GM12891 (cell line): ENCODE data around the gene ATAD2B. TPM values are rescaled to one million over a fixed set of nuclear protein-coding genes. Genes with fewer than 3 reads are reported as not detected.
A peak's percentile ranks its signal among the peaks of the same experiment; 100 is the strongest.
"Not testable (repeated sequence)": the region's sequence is repeated elsewhere in the genome, so short reads cannot be mapped to it uniquely, and the experiment has no call there.

Source experiments
- DNase-seq: peaks from one replicate; pipeline ENCODE4 v3.0.0; 2011; ENCODE audit warnings: low spot score; ENCODE audit not compliant: insufficient read length
- FAIRE-seq: peaks from 2 replicates; lab custom pipeline; 2011; peaks lifted over from hg19 to GRCh38; lab: Jason Lieb, UNC
- PAX5 ChIP-seq: IDR thresholded peaks from 2 replicates; pipeline ENCODE4 v1.6.1; 2011; ENCODE audit warnings: low read length, moderate library complexity, mild to moderate bottlenecking; ENCODE audit not compliant: insufficient read depth, severe bottlenecking
- POLR2A ChIP-seq: IDR thresholded peaks from 2 replicates; pipeline ENCODE4 v1.6.1; 2011; ENCODE audit warnings: low read depth, low read length, control low read depth
- POLR2AphosphoS5 ChIP-seq: IDR thresholded peaks from 2 replicates; pipeline ENCODE4 v1.6.1; 2011; ENCODE audit warnings: low read depth, low read length, control low read depth
- POU2F2 ChIP-seq: IDR thresholded peaks from 2 replicates; pipeline ENCODE4 v1.6.1; 2011; ENCODE audit warnings: low read depth, mild to moderate bottlenecking, control low read depth, low read length, moderate library complexity
- SPI1 ChIP-seq: IDR thresholded peaks from 2 replicates; pipeline ENCODE4 v1.6.1; 2011; ENCODE audit warnings: low read depth, low read length, control low read depth
- TAF1 ChIP-seq: IDR thresholded peaks from 2 replicates; pipeline ENCODE4 v1.6.1; 2011; ENCODE audit warnings: low read depth, low read length, control low read depth
- polyA plus RNA-seq: library from polyadenylated mRNA; unstranded; fragments of >200 nt; gene quantifications from one replicate; pipeline ENCODE4 v1.2.1, GENCODE V29; 2012; ENCODE audit warnings: low read depth, missing spikeins, inconsistent platforms; ENCODE audit not compliant: missing spikeins

The ATAD2B gene
- 4.9 TPM for polyA plus RNA-seq

DNA sequence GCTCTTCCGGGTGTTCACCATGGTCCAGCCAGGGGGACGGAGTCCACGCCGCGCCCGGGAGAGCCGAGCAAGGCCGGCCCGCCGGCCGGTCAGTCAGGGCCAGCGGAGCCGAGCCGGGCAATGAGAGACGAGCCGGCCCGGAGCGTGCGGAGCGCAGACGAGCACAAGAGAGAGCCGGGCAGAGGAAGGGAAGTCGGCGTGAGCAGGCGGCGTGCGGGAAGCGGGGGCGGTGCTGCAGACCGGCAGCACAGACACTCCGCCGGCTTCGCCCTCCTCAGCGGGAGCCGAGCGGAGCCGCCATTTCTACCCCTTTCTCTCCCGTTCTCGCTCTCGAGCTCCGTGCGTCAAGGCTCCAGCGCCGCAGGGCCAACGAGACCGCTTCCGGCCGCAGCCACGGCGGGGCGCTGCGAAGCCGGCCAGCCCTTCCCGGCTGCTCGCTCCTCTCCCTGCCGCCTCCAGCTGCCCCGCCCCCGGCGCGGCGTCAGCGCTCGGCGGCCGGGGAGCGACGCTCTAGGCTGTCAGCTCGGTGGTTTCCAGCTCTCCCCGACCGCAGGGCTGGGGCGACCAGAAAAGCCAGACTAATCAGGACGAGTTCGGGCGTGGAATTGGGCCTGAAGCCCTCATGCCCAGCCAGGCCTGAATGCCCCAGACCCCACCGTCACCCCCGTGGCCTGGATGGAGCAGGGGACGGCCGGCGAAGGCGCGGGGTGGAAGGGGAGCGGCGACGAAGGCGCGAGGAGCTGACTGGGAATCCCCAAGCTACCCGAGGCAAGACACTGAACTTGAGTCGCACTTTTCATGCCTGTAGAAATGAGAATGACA is at the start of gene ATAD2B:
Gene ATAD2B (minus strand): TSS at position 374 of the 822 bp plus-strand sequence. CDS start 353 bp downstream, at position 21.
- peak; percentile 92 for TF ChIP-seq POLR2AphosphoS5
- TF ChIP-seq PAX5: peak; percentile 84
- TF ChIP-seq POU2F2: no peak; the same call in 1 of the 2 replicates
- TF ChIP-seq TAF1: peak; percentile 88
- TF ChIP-seq POLR2A: peak; percentile 94
- TF ChIP-seq SPI1: no peak
- peak; percentile 84 for DNase-seq
- FAIRE-seq: peak; percentile 95

DNA sequence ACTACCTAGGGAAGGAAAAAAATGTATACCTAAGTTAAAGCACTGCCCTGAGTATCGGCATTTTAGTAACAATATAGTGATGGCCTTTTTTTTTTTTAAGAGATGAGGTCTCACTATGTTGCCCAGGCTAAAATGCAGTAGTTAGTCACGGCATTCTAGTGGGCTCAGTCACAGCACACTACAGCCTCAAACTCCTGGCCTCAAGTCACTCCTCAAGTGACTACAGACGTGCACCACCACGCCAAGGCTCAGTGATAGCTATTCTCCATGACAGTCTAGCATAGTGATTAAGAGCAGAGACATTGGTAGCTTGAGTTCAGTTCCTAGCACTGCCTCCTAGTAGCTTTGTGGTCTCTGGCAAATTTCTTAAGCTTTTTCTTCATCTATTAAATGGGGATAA is 40.9 kb upstream of the ATAD2B start:
- FAIRE-seq (no peak), DNase-seq (no peak)
- TF ChIP-seq PAX5: no peak
- TF ChIP-seq TAF1: no peak
- no peak for TF ChIP-seq POU2F2
- no peak for TF ChIP-seq SPI1
- no peak for TF ChIP-seq POLR2A
- TF ChIP-seq POLR2AphosphoS5: no peak

DNA sequence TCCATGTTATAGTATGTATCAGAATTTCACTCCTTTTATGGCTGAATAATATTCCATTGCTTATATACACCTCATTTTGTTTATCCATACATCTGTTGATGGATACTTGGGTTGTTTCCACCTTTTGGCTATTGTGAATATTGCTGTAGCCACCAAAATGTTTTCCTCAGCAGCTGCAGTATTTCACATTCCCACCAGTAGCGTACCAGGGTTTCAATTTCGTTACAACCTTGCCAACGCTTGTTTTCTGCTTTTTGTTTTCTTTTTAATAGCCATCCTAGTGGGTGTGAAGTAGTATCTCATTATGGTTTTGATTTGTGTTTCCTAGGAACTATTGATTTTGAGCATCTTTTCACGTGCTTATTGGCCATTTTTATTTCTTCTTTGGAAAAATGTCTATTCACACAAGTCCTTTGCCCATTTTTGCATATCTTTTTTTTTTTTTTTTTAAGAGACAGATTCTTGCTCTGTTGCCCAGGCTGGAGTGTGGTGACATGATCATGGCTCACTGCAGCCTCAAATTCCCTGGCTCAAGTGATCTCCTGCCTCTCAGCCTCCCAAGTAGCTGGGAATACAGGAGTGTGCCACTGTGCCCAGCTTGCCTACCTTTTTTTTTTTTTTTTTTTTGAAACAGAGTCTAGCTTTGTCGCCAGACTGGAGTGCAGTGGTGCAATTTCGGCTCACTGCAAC is 27.5 kb upstream of the ATAD2B start:
- DNase-seq (no peak), FAIRE-seq (peak; percentile 85)
- TF ChIP-seq TAF1 (no peak), PAX5 (no peak), SPI1 (no peak), POLR2A (no peak), POU2F2 (no peak), POLR2AphosphoS5 (no peak)

DNA sequence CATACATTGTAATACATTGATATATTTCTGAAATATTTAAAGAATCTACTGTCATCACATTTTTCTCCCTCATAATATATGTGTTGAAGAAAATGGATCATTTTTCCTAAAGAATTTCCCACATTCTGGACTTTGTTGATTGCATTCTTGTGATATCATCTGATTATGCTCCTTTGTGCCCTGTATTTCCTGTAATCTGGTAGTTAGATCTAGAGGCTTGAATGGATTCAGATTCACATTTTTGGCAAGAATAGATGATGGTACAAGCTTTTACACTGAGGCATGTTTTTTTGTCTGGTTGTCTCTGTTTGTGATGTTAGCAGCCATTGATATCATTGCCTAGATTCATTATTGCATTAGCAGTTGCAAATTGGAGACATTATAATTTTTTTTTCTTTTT is 26.7 kb upstream of the ATAD2B start:
- DNase-seq: no peak
- TF ChIP-seq PAX5 (no peak), SPI1 (no peak), TAF1 (no peak), POLR2AphosphoS5 (no peak)
- no peak for FAIRE-seq

DNA sequence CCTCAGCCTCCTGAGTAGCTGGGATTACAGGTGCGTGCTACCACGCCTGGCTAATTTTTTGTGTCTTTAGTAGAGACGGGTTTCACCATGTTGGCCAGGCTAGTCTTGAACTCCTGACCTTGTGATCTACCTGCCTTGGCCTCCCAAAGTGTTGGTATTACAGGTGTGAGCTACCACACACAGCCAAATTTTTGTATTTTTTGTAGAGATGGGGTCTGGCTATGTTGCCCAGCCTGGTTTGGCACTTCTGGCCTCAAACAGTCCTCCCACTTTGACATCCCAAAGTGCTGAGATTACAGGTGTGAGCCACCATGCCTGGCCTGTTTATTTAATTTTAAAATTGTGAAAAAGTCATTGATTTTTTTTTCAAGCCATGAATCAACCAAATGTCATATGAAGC is 25.6 kb upstream of the ATAD2B start:
- not testable (repeated sequence) for DNase-seq, FAIRE-seq

DNA sequence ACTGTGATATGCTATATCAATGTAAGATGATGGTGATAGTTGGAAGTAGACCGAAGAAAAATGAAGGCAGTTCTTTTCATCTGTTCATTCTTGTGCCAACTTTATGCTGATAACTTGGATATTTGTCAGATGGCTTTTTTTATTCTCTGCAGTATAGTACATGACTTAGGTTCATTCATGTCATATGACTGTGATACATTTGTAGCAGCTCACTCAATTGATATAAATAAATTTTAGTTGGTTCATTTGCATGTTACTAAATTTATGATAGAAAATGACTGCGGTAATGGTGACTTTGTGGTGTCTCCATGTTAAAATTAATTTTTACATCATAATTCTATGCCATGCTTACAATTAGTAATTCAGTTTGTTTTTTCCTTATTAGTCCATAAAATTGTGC is 20.4 kb upstream of the ATAD2B start:
- FAIRE-seq: no peak
- DNase-seq: no peak
- no peak for TF ChIP-seq TAF1
- TF ChIP-seq PAX5: no peak
- no peak for TF ChIP-seq POLR2A
- TF ChIP-seq SPI1: no peak
- TF ChIP-seq POU2F2: no peak

DNA sequence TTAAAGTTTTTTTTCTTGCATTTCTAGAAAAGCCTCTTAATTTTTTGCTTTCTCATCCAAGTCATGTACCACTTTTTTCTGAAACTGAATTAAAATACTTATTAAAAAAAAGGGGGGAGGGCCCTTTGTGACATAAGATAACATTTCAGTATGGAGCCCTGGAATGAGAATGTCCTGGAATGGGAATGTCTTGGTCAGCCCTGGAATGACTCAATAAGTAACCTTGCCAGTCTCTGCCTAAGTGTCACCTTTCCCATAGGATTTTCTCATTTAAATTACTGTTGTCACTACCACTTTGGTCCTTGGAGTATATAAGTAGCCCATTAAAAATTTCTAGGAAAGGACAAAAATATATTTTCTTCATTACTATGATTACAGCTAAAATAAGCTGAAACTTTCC is 18.1 kb upstream of the ATAD2B start:
- FAIRE-seq (no peak), DNase-seq (no peak)
- TF ChIP-seq PAX5 (no peak), POLR2AphosphoS5 (no peak), POU2F2 (no peak), POLR2A (no peak), TAF1 (no peak), SPI1 (no peak)

DNA sequence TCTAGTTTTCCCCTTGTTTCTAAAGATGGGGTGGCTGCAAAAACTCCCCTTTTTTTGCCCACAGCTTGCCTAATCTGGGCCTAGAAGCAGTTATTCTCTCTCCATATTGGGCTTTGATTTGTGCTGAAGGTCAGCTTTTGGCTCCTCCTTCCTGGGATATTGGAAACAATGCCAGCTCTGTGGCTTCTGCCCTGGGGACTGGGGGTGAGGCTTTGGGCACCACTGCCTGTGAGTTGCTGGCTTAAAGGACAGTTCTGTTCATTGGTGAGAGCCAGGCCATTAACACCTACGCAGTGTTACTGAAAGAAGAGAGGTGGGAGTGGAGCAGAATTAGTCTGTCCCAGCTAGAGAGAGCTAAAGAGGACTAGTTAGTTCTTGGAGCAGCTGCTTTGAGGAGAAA is 17.6 kb upstream of the ATAD2B start:
- TF ChIP-seq POU2F2 (no peak), PAX5 (no peak), TAF1 (no peak), POLR2A (no peak), SPI1 (no peak), POLR2AphosphoS5 (no peak)
- FAIRE-seq (no peak), DNase-seq (no peak)

DNA sequence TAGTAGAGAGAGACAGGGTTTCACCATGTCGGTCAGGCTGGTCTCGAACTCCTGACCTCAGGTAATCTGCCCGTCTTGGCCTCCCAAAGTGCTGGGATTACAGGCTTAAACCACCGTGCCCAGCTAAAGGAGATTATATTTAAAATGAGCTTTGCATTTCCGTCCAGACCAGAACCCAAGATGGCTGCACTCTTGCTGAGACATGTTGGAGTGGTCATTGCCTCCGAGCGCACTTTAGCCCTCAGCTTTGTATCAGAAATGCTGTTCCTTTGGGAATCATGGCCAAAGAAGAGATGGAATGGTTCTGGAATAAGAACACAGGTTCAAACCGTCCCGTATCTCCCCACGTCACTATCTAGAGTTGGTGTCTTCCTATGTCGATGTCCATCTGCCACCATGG is 16.7 kb upstream of the ATAD2B start:
- FAIRE-seq (no peak), DNase-seq (no peak)
- TF ChIP-seq POLR2A: no peak

DNA sequence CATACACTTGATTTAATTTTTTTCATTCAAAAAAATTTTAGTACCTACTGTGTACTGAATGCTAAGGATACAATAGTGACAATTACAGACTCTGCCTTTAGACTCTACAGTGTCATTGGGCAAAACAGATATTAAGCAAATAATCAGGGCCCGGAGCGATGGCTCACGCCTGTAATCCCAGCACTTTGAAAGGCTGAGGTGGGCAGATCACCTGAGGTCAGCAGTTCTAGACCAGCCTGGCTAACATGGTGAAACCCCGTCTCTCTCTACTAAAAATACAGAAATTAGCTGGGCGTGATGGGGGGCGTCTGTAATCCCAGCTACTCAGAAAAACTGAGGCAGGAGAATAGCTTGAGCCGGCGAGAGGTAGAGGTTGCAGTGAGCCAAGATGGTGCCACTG is 14.7 kb upstream of the ATAD2B start:
- DNase-seq: no peak
- no peak for TF ChIP-seq SPI1
- no peak for TF ChIP-seq POLR2AphosphoS5
- no peak for TF ChIP-seq POLR2A
- TF ChIP-seq PAX5: no peak
- no peak for TF ChIP-seq POU2F2
- TF ChIP-seq TAF1: no peak
- FAIRE-seq: no peak
